ENCODE measurements around the gene RAB28. TPM values are rescaled to one million over a fixed set of nuclear protein-coding genes. Genes with fewer than 3 reads are reported as not detected.

Gene RAB28
- total and polyA plus RNA-seq, 2 experiments from 2014 or later, result 15.3 to 23.9 TPM

GRCh38 chr4:13359809-13360208 is 124.3 kb downstream of the RAB28 start:
- Histone ChIP-seq H3K9me2 (ENCODE audit: insufficient read depth) (peaks cover 12% of the 10 kb centered on the region), H3K4me3 (no peak overlapping the region), H3F3A (replicated peaks; ENCODE audit: low read depth) (no peaks in the 10 kb centered on the region), H3K4me1 (ENCODE audit: insufficient read depth) (peaks cover 6% of the 10 kb centered on the region), H3K4me2 (no peak overlapping the region), H3K27me3 (ENCODE audit: insufficient read depth) (no peaks in the 10 kb centered on the region), H3K79me2 (replicated peaks; ENCODE audit: insufficient read depth) (no peaks in the 10 kb centered on the region), H4K20me1 (replicated peaks; ENCODE audit: insufficient read depth) (no peaks in the 10 kb centered on the region), H3K27ac (ENCODE audit: low read depth) (no peak overlapping the region), H3K36me3 (ENCODE audit: insufficient read depth) (no peaks in the 10 kb centered on the region), H2AFZ (no peak overlapping the region)
- H3K27me3 Mint-ChIP-seq (ENCODE audit: insufficient read depth, low read depth, poor library complexity), result peaks cover 2% of the 10 kb centered on the region
- no peak overlapping the region for H3K27ac Mint-ChIP-seq
- no peaks in the 10 kb centered on the region for H3K9me3 Mint-ChIP-seq
- ATAC-seq (no peak), DNase-seq (ENCODE audit: low spot score) (no peak)
- no peak overlapping the region for H3K4me3 Mint-ChIP-seq
- no peaks in the 10 kb centered on the region; the same call in 2 of the 3 replicates for H3K36me3 Mint-ChIP-seq (ENCODE audit: low read depth)
- no peak for TF ChIP-seq CTCF (conservative IDR thresholded peaks at IDR 0.05; ENCODE audit: low read depth in 2 of 2)
- no peak for TF ChIP-seq EZH2 (IDR thresholded peaks at IDR 0.05; ENCODE audit: low read depth, unreplicated experiment)
- H3K4me1 Mint-ChIP-seq, result peaks cover 4% of the 10 kb centered on the region

- no peaks in the 10 kb centered on the region for H3K4me1 Mint-ChIP-seq
- no peaks in the 10 kb centered on the region for H3K9me3 Mint-ChIP-seq
- no peak overlapping the region for H3K4me3 ChIP-seq
- H3K4me2 ChIP-seq, result no peak overlapping the region
- H3K4me3 Mint-ChIP-seq, result no peak overlapping the region
- no peak overlapping the region for H3K27ac Mint-ChIP-seq
- no peak overlapping the region for H3K27ac ChIP-seq (ENCODE audit: low read depth)
- H3F3A ChIP-seq (replicated peaks; ENCODE audit: low read depth), result no peaks in the 10 kb centered on the region
- no peaks in the 10 kb centered on the region for H3K36me3 Mint-ChIP-seq (ENCODE audit: low read depth)
- H3K4me1 ChIP-seq (ENCODE audit: insufficient read depth), result no peaks in the 10 kb centered on the region
- DNase-seq (ENCODE audit: low spot score) (no peak), ATAC-seq (no peak)
- no peaks in the 10 kb centered on the region for H3K79me2 ChIP-seq (replicated peaks; ENCODE audit: insufficient read depth)
- no peaks in the 10 kb centered on the region for H3K36me3 ChIP-seq (ENCODE audit: insufficient read depth)
- H3K9me2 ChIP-seq (ENCODE audit: insufficient read depth), result no peaks in the 10 kb centered on the region
- no peaks in the 10 kb centered on the region for H3K27me3 Mint-ChIP-seq (ENCODE audit: insufficient read depth, low read depth, poor library complexity)
- H2AFZ ChIP-seq, result no peak overlapping the region
- no peaks in the 10 kb centered on the region for H4K20me1 ChIP-seq (replicated peaks; ENCODE audit: insufficient read depth)
- no peaks in the 10 kb centered on the region for H3K27me3 ChIP-seq (ENCODE audit: insufficient read depth)
- TF ChIP-seq EZH2phosphoT487 (IDR thresholded peaks at IDR 0.05; ENCODE audit: unreplicated experiment) (no peak), CREB1 (CRISPR knock-in tag; IDR thresholded peaks at IDR 0.05; ENCODE audit: low read depth) (no peak), ZNF462 (CRISPR knock-in tag; IDR thresholded peaks at IDR 0.05) (no peak), CTCF (conservative IDR thresholded peaks at IDR 0.05; ENCODE audit: low read depth in 2 of 2) (no peak), ZNF114 (CRISPR knock-in tag; IDR thresholded peaks at IDR 0.05) (no peak), NANOG (IDR thresholded peaks at IDR 0.05; ENCODE audit: borderline replicate concordance) (no peak), POLR2AphosphoS5 (IDR thresholded peaks at IDR 0.05; ENCODE audit: low read depth) (no peak), STAT1 (IDR thresholded peaks at IDR 0.05; ENCODE audit: unreplicated experiment) (no peak), ZNF331 (CRISPR knock-in tag; IDR thresholded peaks at IDR 0.05; ENCODE audit: low read depth) (no peak)
Measured at GRCh38 chr4:13355111-13355880, 128.8 kb downstream of the RAB28 start.
